GM19452 (cell line): ENCODE data around the gene EBLN2.

Experiments
- ATAC-seq: cut with Tn5 transposase; IDR thresholded peaks from one replicate; pipeline ENCODE4 v1.9.1; 2021; ENCODE audit not compliant: unreplicated experiment

The EBLN2 gene

GRCh38 chr3:73100741-73101559 is 39.5 kb downstream of the EBLN2 start:
- peak; percentile 84 for ATAC-seq

GRCh38 chr3:73101881-73102280 is 40.4 kb downstream of the EBLN2 start:
- ATAC-seq = no peak

GRCh38 chr3:73107215-73107614 is 45.8 kb downstream of the EBLN2 start:
- ATAC-seq = no peak

- no peak for ATAC-seq
Measured at GRCh38 chr3:73107676-73108187, 46.3 kb downstream of the EBLN2 start.

- ATAC-seq = no peak
Measured at GRCh38 chr3:73108750-73109149, 47.3 kb downstream of the EBLN2 start.

GRCh38 chr3:73110530-73110929 is 49.1 kb downstream of the EBLN2 start:
- no peak for ATAC-seq
